Vagina (tissue), 2 donors: ENCODE results near the gene AKIRIN1. TPM values are rescaled to one million over a fixed set of nuclear protein-coding genes. Genes with fewer than 3 reads are reported as not detected.
"Not testable (repeated sequence)": the region's sequence is repeated elsewhere in the genome, so short reads cannot be mapped to it uniquely, and the experiment has no call there.

ENCODE experiments used
- DNase-seq, 2 donors: peaks; one replicate each; pipeline ENCODE4 v3.0.0-alpha.2; 2017; ENCODE audit errors: extremely low spot score in 2 of 2
- H3K27ac ChIP-seq: fragments of 200-600 bp; sonication (generic); one replicate; pipeline ENCODE4 v1.5.1; 2019
- H3K27me3 ChIP-seq: fragments of 200-600 bp; sonication (generic); one replicate; pipeline ENCODE4 v1.5.1; 2019
- H3K36me3 ChIP-seq, 2 donors: fragments of 200-600 bp; sonication (generic); one replicate each; pipeline ENCODE4 v1.5.1; 2017 to 2019
- H3K4me1 ChIP-seq: fragments of 200-600 bp; sonication (generic); one replicate; pipeline ENCODE4 v1.5.1; 2019
- H3K4me3 ChIP-seq, 2 donors: fragments of 200-600 bp; sonication (generic); 1 replicate in 1 of 2; 2 replicates in 1 of 2; pipeline ENCODE4 v1.5.1; 2016 to 2019
- H3K9me3 ChIP-seq: fragments of 200-600 bp; sonication (generic); one replicate; pipeline ENCODE4 v1.5.1; 2019
- CTCF ChIP-seq, 3 experiments: fragments of 450-650 bp in 2 of 3; fragments of 200-600 bp in 1 of 3; sonication (generic) in 1 of 3; IDR thresholded peaks; one replicate each; pipeline ENCODE4 v1.5.1; 2017 to 2019; ENCODE audit warnings: antibody characterized with exemption in 3 of 3, mild to moderate bottlenecking in 2 of 3, moderate library complexity in 2 of 3
- POLR2A ChIP-seq, 2 donors: fragments of 450-650 bp; IDR thresholded peaks; one replicate each; pipeline ENCODE4 v1.6.1; 2017; ENCODE audit warnings: antibody characterized with exemption in 2 of 2, mild to moderate bottlenecking in 2 of 2, moderate library complexity in 2 of 2
- POLR2AphosphoS5 ChIP-seq, 2 donors: sonication (generic); formaldehyde crosslinking; IDR thresholded peaks; one replicate each; pipeline ENCODE4 v1.9.0; 2017; ENCODE audit warnings: antibody characterized with exemption in 2 of 2, mild to moderate bottlenecking in 2 of 2, low read depth in 1 of 2; ENCODE audit not compliant: insufficient read depth in 1 of 2
- intact Hi-C: fragments of 100-400 bp; cut with DNase I; formaldehyde crosslinking; loops from one replicate; pipeline ENCODE4 v1.15.1; 2023
- total RNA-seq: library from RNA; depleted of rRNA; stranded (reverse); fragments of >200 nt; gene quantifications from one replicate; pipeline ENCODE4 v1.2.3, GENCODE V29; 2016

AKIRIN1 gene
- total RNA-seq, 1 donor from 2014 or later = 27.5 TPM

GRCh38 chr1:39006726-39007645, 15.9 kb downstream of the AKIRIN1 start:
- peaks cover 0 to 74% of the 10 kb centered on the region in 2 donors for H3K36me3 ChIP-seq
- no peaks in the 10 kb centered on the region for H3K27me3 ChIP-seq
- H3K9me3 ChIP-seq = no peaks in the 10 kb centered on the region
- H3K4me3 ChIP-seq = no peak overlapping the region
- TF ChIP-seq POLR2A (IDR thresholded peaks at IDR 0.05) = no peak
- TF ChIP-seq CTCF (IDR thresholded peaks at IDR 0.05) = no peak
- no peak for TF ChIP-seq POLR2AphosphoS5 (IDR thresholded peaks at IDR 0.05; ENCODE audit: insufficient read depth in 1 of 2, low read depth in 1 of 2)
- intact Hi-C loops = no loop called here
- DNase-seq = no peak
- H3K27ac ChIP-seq = no peak overlapping the region
- peaks cover 3% of the 10 kb centered on the region for H3K4me1 ChIP-seq

GRCh38 chr1:39014956-39015355, 23.9 kb downstream of the AKIRIN1 start:
- H3K4me1 ChIP-seq, intact Hi-C loops, H3K27me3 ChIP-seq, H3K36me3 ChIP-seq, H3K9me3 ChIP-seq, H3K4me3 ChIP-seq, DNase-seq, H3K27ac ChIP-seq: not testable (repeated sequence)

- Histone ChIP-seq H3K27ac (no peak overlapping the region), H3K4me3 (no peak overlapping the region), H3K36me3 (no peaks in the 10 kb centered on the region), H3K27me3 (no peaks in the 10 kb centered on the region), H3K4me1 (no peaks in the 10 kb centered on the region), H3K9me3 (no peaks in the 10 kb centered on the region)
- intact Hi-C loops = no loop called here
- TF ChIP-seq CTCF (IDR thresholded peaks at IDR 0.05) (no peak), POLR2AphosphoS5 (IDR thresholded peaks at IDR 0.05; ENCODE audit: insufficient read depth in 1 of 2, low read depth in 1 of 2) (no peak), POLR2A (IDR thresholded peaks at IDR 0.05) (no peak)
- DNase-seq = no peak
Observed at GRCh38 chr1:39016604-39017171, 25.6 kb downstream of the AKIRIN1 start.

- H3K36me3 ChIP-seq = no peaks in the 10 kb centered on the region
- H3K9me3 ChIP-seq = no peaks in the 10 kb centered on the region
- no peak for DNase-seq
- H3K27me3 ChIP-seq = no peaks in the 10 kb centered on the region
- no peaks in the 10 kb centered on the region for H3K4me1 ChIP-seq
- H3K27ac ChIP-seq = no peak overlapping the region
- TF ChIP-seq CTCF (IDR thresholded peaks at IDR 0.05) (no peak), POLR2AphosphoS5 (IDR thresholded peaks at IDR 0.05; ENCODE audit: insufficient read depth in 1 of 2, low read depth in 1 of 2) (no peak), POLR2A (IDR thresholded peaks at IDR 0.05) (no peak)
- intact Hi-C loops = no loop called here
- H3K4me3 ChIP-seq = no peak overlapping the region
Observed at GRCh38 chr1:39017266-39017665, 26.2 kb downstream of the AKIRIN1 start.

GRCh38 chr1:39020494-39020893, 29.4 kb downstream of the AKIRIN1 start:
- H3K36me3 ChIP-seq, DNase-seq, H3K27me3 ChIP-seq, H3K27ac ChIP-seq, H3K4me3 ChIP-seq, H3K4me1 ChIP-seq, H3K9me3 ChIP-seq: not testable (repeated sequence)
- intact Hi-C loops = loop anchor here (10.0 kb wide), 1 partner anchor 64 kb away; no protein-coding TSS in a partner anchor

- no peaks in the 10 kb centered on the region for H3K9me3 ChIP-seq
- no peaks in the 10 kb centered on the region for H3K36me3 ChIP-seq
- no peaks in the 10 kb centered on the region for H3K27me3 ChIP-seq
- no peak for DNase-seq
- H3K27ac ChIP-seq = no peak overlapping the region
- peaks cover 7% of the 10 kb centered on the region for H3K4me1 ChIP-seq
- H3K4me3 ChIP-seq = no peak overlapping the region
- TF ChIP-seq POLR2A (IDR thresholded peaks at IDR 0.05) = no peak
- no peak for TF ChIP-seq POLR2AphosphoS5 (IDR thresholded peaks at IDR 0.05; ENCODE audit: insufficient read depth in 1 of 2, low read depth in 1 of 2)
- TF ChIP-seq CTCF (IDR thresholded peaks at IDR 0.05) = no peak
- intact Hi-C loops = loop anchor here (10.0 kb wide), 1 partner anchor 63 kb away; no protein-coding TSS in a partner anchor
Observed at GRCh38 chr1:39021426-39021825, 30.4 kb downstream of the AKIRIN1 start.
